Stimulated activated CD8-positive, alpha-beta memory T cell treated with anti-CD3 and anti-CD28 coated beads, Interleukin-15, amount 100 ng/mL, for 4 hours (primary cell): ENCODE results near the gene DNAJC17.

Experiments
- DNase-seq, 2 donors: peaks; one replicate each; pipeline ENCODE4 v3.0.0-alpha.2; 2020; ENCODE audit warnings: low read depth in 2 of 2

The DNAJC17 gene

GRCh38 chr15:40766194-40766815 lies 41.0 kb downstream of the DNAJC17 start:
- DNase-seq, result no peak

- DNase-seq, result no peak
These were observed 42.6 kb downstream of the DNAJC17 start for GRCh38 chr15:40764629-40765103.

GRCh38 chr15:40763801-40764628 lies 43.3 kb downstream of the DNAJC17 start, which contains the start of gene GCHFR:
TSS of gene GCHFR (plus strand) at chr15:40764068. CDS start at chr15:40764181, 113 bp downstream.
- DNase-seq, result peak in 1 of 2 donors; percentile 43

- no peak for DNase-seq
These were observed 44.1 kb downstream of the DNAJC17 start for GRCh38 chr15:40762919-40763800.

- DNase-seq, result no peak
These were observed 47.3 kb downstream of the DNAJC17 start for GRCh38 chr15:40759961-40760360.

GRCh38 chr15:40756938-40757337 lies 50.3 kb downstream of the DNAJC17 start:
- DNase-seq, result no peak

GRCh38 chr15:40755812-40756208 lies 51.5 kb downstream of the DNAJC17 start:
- DNase-seq, result no peak

GRCh38 chr15:40754883-40755811 lies 52.1 kb downstream of the DNAJC17 start, which contains the start of gene RMDN3:
TSS of gene RMDN3 (minus strand) at chr15:40755254. CDS start at chr15:40754783, 471 bp downstream.
- DNase-seq, result peak; percentile 78 to 82

- DNase-seq, result no peak
These were observed 52.7 kb downstream of the DNAJC17 start for GRCh38 chr15:40754574-40754882.

- DNase-seq, result no peak
These were observed 55.5 kb downstream of the DNAJC17 start for GRCh38 chr15:40751745-40752144.

GRCh38 chr15:40750885-40751284 lies 56.4 kb downstream of the DNAJC17 start:
- DNase-seq, result no peak

GRCh38 chr15:40749151-40749630 lies 58.1 kb downstream of the DNAJC17 start:
- DNase-seq, result no peak

GRCh38 chr15:40747685-40748631 lies 59.3 kb downstream of the DNAJC17 start:
- DNase-seq, result no peak

- no peak for DNase-seq
These were observed 60.3 kb downstream of the DNAJC17 start for GRCh38 chr15:40746916-40747418.

- DNase-seq, result no peak
These were observed 62.5 kb downstream of the DNAJC17 start for GRCh38 chr15:40744815-40745152.

GRCh38 chr15:40743921-40744814 lies 63.1 kb downstream of the DNAJC17 start:
- peak; percentile 43 to 50 for DNase-seq

GRCh38 chr15:40743485-40743901 lies 63.8 kb downstream of the DNAJC17 start:
- DNase-seq, result no peak

- no peak for DNase-seq
These were observed 67.4 kb downstream of the DNAJC17 start for GRCh38 chr15:40739854-40740253.
